Bronchial epithelial cell (primary cell): ENCODE measurements around the gene ITPRIPL2. TPM values are rescaled to one million over a fixed set of nuclear protein-coding genes. Genes with fewer than 3 reads are reported as not detected.

ENCODE experiments used
- DNase-seq: peaks from one replicate; pipeline ENCODE4 v3.0.0-alpha.2; 2010; ENCODE audit warnings: low read depth
- FAIRE-seq: peaks from 2 replicates; lab custom pipeline; 2011; peaks lifted over from hg19 to GRCh38; lab: Jason Lieb, UNC
- H3K27me3 ChIP-seq: 2 replicates; pipeline ENCODE4 v1.5.1; 2011; ENCODE audit warnings: low read length; ENCODE audit not compliant: control insufficient read depth, insufficient read depth
- H3K36me3 ChIP-seq: 2 replicates; pipeline ENCODE4 v1.5.1; 2011; ENCODE audit warnings: low read length; ENCODE audit not compliant: control insufficient read depth, insufficient read depth
- H3K4me3 ChIP-seq: 2 replicates; pipeline ENCODE4 v1.5.1; 2011; ENCODE audit warnings: mild to moderate bottlenecking, low read depth, low read length, control low read depth
- total RNA-seq: library from RNA; depleted of rRNA; stranded (reverse); fragments of >200 nt; gene quantifications from 2 replicates; pipeline ENCODE4 v1.2.1, GENCODE V29; 2014
- TF ChIP-seq, protein P1 (sequence below): IDR thresholded peaks from 2 replicates; pipeline ENCODE4 v1.5.1; 2011; ENCODE audit warnings: mild to moderate bottlenecking, moderate library complexity, low read length, control low read depth, inconsistent platforms; ENCODE audit not compliant: insufficient read depth, severe bottlenecking

ITPRIPL2 gene
- total RNA-seq, 1 donor from 2014 or later, result 18.7 TPM

DNA sequence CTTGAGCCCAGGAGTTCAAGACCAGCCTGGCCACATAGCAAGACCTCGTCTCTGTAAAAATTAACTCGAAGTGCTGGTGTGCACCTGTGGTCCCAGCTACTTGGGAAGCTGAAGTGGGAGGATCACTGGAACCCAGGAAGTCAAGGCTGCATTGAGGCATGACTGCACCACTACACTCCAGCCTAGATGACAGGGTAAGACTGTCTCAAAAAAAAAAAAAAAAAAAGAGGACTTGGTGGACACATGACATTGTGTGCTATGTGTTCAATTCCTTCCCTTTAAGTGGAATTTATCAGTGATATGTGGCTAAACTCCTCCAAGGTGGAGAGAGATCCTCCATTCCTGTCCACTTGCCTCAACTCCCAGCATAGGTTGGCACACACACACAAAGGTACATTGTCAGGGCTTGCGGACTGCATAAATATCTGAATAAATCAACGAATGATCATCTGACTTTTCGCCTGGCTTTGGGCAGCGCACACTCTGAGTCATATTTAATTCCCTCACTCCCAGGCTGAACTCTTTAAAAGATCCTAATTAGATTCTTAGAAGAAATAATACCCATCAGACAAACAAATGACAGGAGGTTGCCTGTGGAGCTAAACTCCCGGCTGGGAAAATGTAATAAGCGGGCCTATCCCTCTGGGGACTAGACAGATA is 29.3 kb downstream of the ITPRIPL2 start:
- Histone ChIP-seq H3K4me3 (no peak overlapping the region), H3K36me3 (no peaks in the 10 kb centered on the region), H3K27me3 (no peaks in the 10 kb centered on the region)
- TF ChIP-seq, protein P1, sequence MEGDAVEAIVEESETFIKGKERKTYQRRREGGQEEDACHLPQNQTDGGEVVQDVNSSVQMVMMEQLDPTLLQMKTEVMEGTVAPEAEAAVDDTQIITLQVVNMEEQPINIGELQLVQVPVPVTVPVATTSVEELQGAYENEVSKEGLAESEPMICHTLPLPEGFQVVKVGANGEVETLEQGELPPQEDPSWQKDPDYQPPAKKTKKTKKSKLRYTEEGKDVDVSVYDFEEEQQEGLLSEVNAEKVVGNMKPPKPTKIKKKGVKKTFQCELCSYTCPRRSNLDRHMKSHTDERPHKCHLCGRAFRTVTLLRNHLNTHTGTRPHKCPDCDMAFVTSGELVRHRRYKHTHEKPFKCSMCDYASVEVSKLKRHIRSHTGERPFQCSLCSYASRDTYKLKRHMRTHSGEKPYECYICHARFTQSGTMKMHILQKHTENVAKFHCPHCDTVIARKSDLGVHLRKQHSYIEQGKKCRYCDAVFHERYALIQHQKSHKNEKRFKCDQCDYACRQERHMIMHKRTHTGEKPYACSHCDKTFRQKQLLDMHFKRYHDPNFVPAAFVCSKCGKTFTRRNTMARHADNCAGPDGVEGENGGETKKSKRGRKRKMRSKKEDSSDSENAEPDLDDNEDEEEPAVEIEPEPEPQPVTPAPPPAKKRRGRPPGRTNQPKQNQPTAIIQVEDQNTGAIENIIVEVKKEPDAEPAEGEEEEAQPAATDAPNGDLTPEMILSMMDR, result no peak
- DNase-seq (peak; percentile 84), FAIRE-seq (peak; percentile 52)

DNA sequence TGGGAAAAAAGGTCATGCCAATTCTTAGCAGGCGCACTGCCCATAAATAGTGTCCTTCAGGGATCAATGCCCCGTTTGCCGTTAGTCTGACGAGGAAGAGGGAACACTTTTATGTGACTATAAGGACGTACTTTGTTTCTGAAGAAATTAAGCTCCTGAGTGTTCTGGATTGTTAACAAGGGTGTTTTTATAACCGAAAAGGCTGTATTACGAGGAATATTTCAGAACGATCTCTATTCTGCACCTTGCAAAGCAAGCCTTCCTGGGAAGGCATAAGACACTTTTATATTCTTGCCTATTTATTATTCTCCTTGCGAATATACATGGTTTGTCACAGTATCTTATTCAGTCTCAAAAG is 29.8 kb downstream of the ITPRIPL2 start:
- DNase-seq, result no peak
- TF ChIP-seq, protein P1, result no peak
- H3K36me3 ChIP-seq, result no peaks in the 10 kb centered on the region
- no peaks in the 10 kb centered on the region for H3K27me3 ChIP-seq
- H3K4me3 ChIP-seq, result no peak overlapping the region
- FAIRE-seq, result no peak

DNA sequence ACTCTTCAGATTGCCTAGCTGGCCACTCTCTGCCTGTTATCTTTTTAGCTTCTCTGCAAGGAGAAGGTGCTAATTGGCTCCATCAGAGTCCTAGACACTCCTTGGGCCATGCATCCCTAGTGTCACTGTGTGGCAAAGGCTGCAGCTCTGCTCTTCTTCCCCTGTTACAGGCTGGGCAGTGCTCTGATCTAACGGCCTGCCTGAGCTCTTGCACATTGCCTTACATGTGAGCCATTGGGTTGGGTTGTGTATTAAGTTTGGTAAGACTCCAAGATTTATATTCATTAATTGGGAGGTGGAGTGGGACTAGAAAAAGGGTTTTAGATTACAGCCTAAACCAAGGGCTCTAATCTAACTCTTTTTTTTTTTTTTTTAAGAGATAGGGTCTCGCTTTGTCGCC is 31.2 kb downstream of the ITPRIPL2 start:
- Histone ChIP-seq H3K36me3 (no peaks in the 10 kb centered on the region), H3K27me3 (no peaks in the 10 kb centered on the region), H3K4me3 (no peak overlapping the region)
- FAIRE-seq (no peak), DNase-seq (no peak)
- TF ChIP-seq, protein P1, result no peak

DNA sequence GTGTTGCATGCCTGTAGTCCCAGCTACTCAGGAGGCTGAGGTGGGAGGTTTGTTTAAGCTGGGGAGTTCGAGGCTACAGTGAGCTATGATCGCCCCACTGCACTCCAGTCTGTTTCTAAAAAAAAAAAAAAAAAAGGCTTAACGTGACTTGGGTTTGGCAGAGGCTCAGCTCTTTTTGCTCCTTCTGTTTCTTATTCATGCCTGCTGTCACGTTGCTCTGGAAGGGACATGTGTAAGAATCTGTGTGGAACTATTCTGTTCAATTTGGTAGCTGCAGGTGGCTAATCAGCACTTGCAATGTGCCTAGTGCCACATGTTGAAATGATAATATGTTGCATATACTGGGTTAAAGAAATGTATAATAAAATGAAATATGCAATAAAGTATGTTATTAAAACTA is 33.4 kb downstream of the ITPRIPL2 start:
- no peak overlapping the region for H3K4me3 ChIP-seq
- FAIRE-seq (no peak), DNase-seq (no peak)
- no peaks in the 10 kb centered on the region for H3K36me3 ChIP-seq
- TF ChIP-seq, protein P1, result no peak
- H3K27me3 ChIP-seq, result no peaks in the 10 kb centered on the region

DNA sequence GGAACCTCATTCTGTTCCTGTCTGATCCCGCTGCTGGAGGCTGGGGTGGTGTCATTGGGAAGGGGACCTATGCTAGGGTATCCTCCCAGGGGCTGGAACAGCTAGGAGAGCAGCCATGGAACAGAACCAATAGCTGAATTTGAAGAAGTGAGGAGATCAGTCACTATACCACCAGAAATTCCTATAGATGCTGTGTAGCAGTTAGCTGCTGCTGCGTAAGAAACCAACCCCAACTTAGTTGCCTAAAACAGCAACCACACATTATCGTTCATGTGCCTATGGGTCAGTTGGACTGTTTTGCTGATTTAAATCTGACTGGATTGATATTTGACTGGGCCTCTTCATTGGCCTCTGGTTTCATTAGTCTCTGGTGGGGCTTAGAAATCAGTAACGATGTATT is 33.9 kb downstream of the ITPRIPL2 start:
- no peak overlapping the region for H3K4me3 ChIP-seq
- FAIRE-seq (no peak), DNase-seq (no peak)
- TF ChIP-seq, protein P1, result no peak
- H3K27me3 ChIP-seq, result no peaks in the 10 kb centered on the region
- H3K36me3 ChIP-seq, result no peaks in the 10 kb centered on the region

DNA sequence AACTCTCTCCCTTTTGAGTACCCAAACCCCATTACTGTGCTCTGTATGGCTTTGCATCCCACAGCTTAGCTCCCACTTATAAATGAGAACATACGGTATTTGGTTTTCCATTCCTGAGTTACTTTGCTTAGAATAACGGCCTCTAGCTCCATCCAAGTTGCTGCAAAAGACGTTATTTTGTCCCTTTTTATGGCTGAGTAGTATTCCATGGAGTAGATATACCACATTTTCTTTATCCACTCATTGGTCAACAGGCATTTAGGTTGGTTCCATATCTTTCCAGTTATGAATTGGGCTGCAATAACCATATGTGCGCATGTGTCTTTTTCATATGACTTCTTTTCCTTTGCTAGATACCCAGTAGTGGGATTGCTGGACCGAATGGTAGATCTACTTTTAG is 34.4 kb downstream of the ITPRIPL2 start:
- DNase-seq, result no peak
- H3K36me3 ChIP-seq, result no peaks in the 10 kb centered on the region
- H3K27me3 ChIP-seq, result no peaks in the 10 kb centered on the region
- TF ChIP-seq, protein P1, result no peak
- no peak overlapping the region for H3K4me3 ChIP-seq
- FAIRE-seq, result no peak
